Kidney epithelial cell (primary cell): ENCODE measurements around the gene IL26. TPM values are rescaled to one million over a fixed set of nuclear protein-coding genes. Genes with fewer than 3 reads are reported as not detected.

Source experiments
- DNase-seq: peaks from one replicate; pipeline ENCODE4 v3.0.0-alpha.2; 2010; ENCODE audit warnings: low read depth
- H3K27me3 ChIP-seq: 2 replicates; pipeline ENCODE4 v1.6.0; 2011; ENCODE audit warnings: low read length; ENCODE audit not compliant: control insufficient read depth, insufficient read depth
- H3K36me3 ChIP-seq: 2 replicates; pipeline ENCODE4 v1.5.1; 2011; ENCODE audit warnings: low read length; ENCODE audit not compliant: control insufficient read depth, insufficient read depth
- H3K4me3 ChIP-seq: 2 replicates; pipeline ENCODE4 v1.5.1; 2011; ENCODE audit warnings: low read depth, mild to moderate bottlenecking, control low read depth, low read length
- CTCF ChIP-seq: IDR thresholded peaks from 2 replicates; pipeline ENCODE4 v1.5.1; 2011; ENCODE audit warnings: mild to moderate bottlenecking, moderate library complexity, low read length, control low read depth, inconsistent platforms; ENCODE audit not compliant: insufficient read depth, poor library complexity, severe bottlenecking
- total RNA-seq: library from RNA; depleted of rRNA; stranded (reverse); fragments of >200 nt; gene quantifications from 2 replicates; pipeline ENCODE4 v1.2.3, GENCODE V29; 2015

Gene IL26
- total RNA-seq, 1 donor from 2014 or later = not detected

GRCh38 chr12:68246350-68246749 lies 20.7 kb upstream of the IL26 start:
- H3K4me3 ChIP-seq = no peak overlapping the region

GRCh38 chr12:68245180-68246021 lies 19.8 kb upstream of the IL26 start:
- no peak for TF ChIP-seq CTCF
- Histone ChIP-seq H3K36me3 (no peaks in the 10 kb centered on the region), H3K27me3 (no peaks in the 10 kb centered on the region), H3K4me3 (no peak overlapping the region)
- no peak for DNase-seq

More at GRCh38 chr12:68246350-68246749, 20.7 kb upstream of the IL26 start:
- no peaks in the 10 kb centered on the region for H3K27me3 ChIP-seq
- TF ChIP-seq CTCF = no peak
- DNase-seq = no peak
- no peaks in the 10 kb centered on the region for H3K36me3 ChIP-seq

GRCh38 chr12:68242777-68243176 lies 17.2 kb upstream of the IL26 start:
- no peak for TF ChIP-seq CTCF
- no peak for DNase-seq

GRCh38 chr12:68240975-68241374 lies 15.4 kb upstream of the IL26 start:
- no peak for DNase-seq
- Histone ChIP-seq H3K4me3 (no peak overlapping the region), H3K27me3 (no peaks in the 10 kb centered on the region), H3K36me3 (no peaks in the 10 kb centered on the region)
- TF ChIP-seq CTCF = no peak

More at GRCh38 chr12:68242777-68243176, 17.2 kb upstream of the IL26 start:
- Histone ChIP-seq H3K36me3 (no peaks in the 10 kb centered on the region), H3K27me3 (no peaks in the 10 kb centered on the region), H3K4me3 (no peak overlapping the region)

- Histone ChIP-seq H3K36me3 (no peaks in the 10 kb centered on the region), H3K4me3 (no peak overlapping the region), H3K27me3 (no peaks in the 10 kb centered on the region)
- DNase-seq = peak; percentile 39
- TF ChIP-seq CTCF = no peak
Measured at GRCh38 chr12:68240079-68240478, 14.5 kb upstream of the IL26 start.
